ENCODE data around the gene PRDM1.
"Not testable (repeated sequence)": the region's sequence is repeated elsewhere in the genome, so short reads cannot be mapped to it uniquely, and the experiment has no call there.

The PRDM1 gene

DNA sequence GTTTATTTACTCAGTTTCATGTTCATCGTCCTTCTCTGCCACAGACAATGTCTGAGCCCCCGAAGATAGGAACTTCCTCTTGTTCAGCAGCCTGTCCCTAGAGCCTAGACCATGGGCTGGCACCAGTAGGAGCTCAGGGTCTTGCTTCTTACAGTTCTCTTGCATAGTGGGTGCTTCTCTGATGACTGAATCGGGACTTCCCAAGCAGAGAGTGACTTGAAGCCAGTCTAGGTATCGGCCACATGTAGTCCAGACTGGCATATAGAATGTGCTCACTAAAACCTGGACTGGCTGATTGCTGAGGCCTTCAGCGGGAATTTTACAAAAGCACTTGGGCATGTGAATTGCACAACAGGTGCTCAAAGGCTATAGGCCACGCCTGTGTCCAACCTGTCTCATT lies 52.0 kb downstream of the PRDM1 start:
- DNase-seq = no peak

DNA sequence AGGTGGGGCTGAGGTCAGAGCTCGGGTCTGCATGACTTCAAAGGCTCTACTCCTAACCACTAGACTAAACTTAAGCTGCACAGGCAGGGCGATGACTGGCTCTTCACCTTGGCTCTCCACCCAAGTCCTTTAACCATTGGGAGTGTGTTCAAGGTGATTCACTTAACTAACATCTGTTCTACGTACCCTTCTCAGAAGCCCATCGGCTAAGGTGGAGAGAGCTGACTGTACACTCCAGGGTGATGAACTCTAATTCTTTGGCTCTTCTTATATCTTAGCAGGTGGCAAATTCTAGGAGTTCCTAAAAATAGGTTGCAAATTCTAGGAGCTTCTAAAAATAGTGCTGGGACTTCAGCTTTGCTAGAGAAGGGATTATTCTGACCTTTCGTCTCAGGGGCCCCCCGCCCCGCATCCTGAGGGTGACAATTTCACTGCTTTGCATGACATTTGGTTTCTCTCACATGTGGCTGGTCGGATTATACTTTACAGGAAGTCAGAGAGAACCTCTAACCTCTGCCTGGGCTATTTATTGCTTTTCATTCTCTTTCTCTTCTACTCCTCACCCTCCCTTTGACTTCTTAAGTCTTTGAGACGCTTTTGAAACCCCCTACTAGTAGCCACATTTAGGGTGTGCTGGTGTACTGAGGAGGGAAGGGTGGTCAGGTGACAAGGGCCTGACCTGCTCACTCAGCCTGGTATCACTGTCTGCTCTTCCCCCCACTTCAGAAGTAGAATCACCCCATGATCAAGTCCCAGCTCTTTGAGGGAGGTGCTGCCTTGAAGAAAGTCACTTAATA lies 55.5 kb downstream of the PRDM1 start:
- no peak for DNase-seq

DNA sequence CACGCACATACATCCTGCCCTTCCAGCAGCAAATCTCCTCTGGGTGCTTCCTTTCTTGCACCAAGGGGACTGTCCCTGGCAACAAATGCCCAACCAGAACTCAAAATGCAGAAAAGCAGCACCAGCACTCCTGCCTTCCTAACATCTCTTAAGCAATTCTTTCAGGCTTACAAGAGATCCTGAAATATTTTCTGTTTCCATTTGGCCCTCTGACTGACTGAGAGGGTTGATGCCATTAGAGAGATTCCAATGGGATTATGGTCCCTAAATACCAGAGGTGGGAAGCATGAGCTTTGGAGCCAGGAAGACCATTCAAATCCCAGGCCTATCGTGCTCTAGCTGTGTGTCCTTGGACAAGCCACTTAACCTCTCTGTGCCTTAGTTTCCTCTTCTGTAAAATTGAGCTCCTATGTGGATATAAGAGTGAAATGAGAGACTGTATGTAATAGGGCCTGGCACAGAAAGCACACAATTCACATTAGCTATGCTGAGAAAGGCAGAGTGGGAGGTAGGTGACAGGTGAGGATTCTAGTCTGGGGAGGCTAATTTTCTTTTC lies 56.8 kb downstream of the PRDM1 start:
- DNase-seq = peak; percentile 23

DNA sequence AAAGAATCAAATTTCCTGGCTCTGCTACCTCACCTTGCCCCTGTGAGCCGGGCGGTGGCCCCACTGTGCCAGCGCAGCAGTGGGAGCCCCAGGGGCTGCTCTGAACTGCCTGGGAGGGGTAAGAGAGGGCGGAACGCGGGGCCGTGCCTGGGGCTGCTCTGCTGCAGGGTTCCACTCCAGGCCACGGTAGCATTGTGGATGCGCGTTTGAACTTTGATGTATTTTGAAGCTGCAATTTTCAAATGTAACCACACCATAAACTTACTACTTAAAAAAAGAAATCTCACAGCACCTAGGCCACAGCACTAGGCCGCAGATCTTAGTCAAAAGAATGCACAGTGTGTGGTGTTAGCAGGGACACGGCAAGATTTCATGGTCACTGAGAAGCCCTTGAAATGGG lies 57.5 kb downstream of the PRDM1 start:
- DNase-seq = no peak

DNA sequence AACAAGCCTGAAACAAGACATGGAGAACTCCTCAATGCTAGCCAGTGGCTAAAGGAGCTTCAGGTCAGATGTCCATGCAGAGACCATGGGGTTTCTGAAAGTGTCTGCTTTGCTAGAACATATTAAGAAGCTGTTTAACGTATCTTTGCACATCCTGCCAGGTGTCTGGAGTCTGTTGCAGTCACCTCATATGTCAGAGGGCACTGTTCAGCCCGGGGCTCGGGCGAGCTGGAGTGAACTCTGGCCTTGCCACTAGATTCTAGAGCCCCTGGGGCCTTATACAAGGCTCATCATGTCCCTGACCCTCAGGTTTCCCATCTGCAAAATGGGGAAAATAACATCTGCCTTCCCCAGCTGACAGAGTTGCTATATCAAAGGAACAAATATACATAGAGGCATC lies 59.0 kb downstream of the PRDM1 start:
- no peak for DNase-seq

DNA sequence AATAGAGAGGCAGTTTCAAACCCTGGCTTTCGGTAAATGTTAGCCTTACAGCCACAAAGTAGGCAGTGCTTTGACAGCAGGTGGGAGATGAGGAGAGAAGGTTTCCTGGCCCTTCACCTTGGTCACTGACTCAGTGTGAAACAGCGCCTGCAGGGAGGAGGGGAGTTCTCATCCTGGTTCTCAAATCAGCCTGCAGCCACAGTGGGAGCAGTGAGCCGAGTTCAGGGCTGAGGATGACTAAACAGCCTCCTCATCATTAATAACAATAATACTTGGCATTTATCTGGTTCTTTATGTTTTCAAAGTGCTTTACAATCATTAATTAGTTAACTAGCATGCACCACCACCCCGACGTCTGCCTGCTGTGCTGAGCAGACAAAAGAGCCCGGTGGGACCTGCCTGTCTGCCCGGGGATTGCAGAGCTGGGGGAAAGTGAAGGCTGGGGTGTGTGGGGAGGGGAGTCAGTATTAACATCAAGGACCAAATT lies 59.6 kb downstream of the PRDM1 start:
- DNase-seq = no peak

DNA sequence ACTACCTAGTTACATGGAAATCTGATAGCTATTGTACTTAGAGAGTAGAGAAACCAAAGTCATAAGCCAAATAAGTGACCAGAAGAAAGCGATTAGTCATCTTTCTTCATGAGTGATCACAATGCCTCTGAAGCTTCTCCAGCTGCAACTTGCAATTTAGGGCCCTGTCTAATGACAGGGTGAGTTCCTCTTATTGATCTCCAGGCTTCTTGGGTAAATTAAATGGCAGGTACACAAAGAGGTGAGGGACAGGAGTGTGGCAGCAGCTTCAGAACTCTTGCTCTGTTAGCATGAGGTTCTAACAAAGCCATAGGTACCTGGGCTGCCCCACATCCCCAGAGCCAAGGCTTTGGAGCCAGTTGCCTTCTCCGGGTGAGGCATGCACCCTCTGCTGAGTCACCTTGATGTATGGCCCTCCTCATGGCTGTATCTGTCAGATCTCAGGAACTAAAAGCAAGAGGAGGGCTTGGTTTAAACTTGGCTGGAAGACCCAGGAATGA lies 60.8 kb downstream of the PRDM1 start:
- no peak for DNase-seq

DNA sequence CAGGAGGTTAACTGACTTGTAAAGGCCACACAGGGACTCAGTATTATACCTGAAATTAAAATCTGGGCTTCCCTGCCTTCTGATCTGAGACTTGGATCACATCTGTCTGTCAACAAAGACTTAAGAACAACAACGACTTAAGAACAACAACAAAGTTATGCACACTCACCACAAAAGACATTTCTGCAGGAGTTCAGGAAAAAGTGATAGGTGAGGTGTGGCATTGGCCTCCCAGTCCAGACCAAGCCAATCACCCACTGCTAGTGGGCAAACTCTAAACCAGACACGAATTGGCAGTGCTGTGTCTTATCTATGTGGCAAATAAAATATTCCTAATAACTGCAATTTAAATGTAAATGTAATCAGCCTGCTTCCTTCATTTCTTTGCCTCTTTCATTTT lies 61.3 kb downstream of the PRDM1 start:
- no peak for DNase-seq

DNA sequence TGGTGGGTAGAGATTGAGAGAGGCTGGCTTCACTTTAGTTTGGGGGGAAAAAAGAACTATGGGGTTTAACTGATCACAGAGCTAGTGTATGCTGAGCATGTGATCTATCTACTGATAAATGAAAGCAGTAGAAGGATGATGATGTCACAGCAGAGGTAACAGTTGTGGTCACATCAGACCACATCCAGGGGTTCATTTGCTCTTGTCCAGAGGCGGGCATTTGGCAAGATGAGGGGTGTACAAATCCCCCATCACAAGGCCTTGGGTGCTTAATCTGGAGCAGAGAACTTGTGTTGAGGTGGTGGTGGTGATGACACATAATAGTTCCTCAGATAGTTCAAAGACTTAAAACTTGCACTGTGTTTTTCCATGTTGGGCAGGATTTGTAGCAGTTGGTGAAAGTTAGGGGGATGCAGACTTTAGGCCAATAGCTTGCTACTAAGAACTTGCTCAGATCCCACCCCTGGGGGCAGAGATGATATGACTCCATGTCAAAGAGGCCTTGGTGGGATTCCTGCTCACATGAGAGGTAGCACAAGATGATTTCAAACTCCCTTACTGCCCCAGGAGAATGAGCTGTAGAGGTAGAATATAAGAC lies 63.4 kb downstream of the PRDM1 start:
- DNase-seq = no peak

DNA sequence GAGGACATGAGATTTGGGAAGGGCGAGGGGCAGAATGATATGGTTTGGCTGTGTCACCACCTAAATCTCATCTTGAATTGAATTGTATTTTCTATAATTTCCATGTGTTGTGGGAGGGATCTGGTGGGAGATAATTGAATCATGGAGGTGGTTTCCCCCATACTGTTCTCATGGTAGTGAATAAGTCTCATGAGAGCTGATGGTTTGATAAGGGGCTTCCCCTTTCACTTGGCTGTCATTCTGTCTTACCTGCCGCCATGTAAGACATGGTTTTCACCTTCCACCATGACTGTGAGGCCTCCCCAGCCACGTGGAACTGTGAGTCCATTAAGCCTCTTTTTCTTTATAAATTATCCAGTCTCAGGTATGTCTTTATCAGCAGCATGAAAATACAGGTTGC lies 66.3 kb downstream of the PRDM1 start:
- DNase-seq = not testable (repeated sequence)

DNA sequence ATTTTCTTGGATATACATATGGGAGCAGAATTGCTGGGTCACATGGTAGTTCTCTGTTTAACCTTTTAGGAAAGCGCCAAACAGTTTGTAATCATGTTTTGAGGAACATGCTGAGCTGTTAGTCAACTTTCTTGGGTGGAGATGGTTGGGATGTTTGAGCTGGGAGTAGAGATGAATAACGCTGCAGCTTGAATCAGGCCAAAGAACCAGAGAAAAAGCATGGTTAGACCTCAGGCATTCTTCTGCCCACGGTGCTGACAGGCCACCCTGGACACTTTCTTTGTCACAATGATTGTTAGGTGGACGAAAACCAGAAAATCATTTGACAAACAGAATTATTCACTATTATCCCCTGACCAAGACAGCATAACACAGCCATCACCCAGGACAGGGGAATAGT lies 66.8 kb downstream of the PRDM1 start:
- DNase-seq = peak; percentile 26

DNA sequence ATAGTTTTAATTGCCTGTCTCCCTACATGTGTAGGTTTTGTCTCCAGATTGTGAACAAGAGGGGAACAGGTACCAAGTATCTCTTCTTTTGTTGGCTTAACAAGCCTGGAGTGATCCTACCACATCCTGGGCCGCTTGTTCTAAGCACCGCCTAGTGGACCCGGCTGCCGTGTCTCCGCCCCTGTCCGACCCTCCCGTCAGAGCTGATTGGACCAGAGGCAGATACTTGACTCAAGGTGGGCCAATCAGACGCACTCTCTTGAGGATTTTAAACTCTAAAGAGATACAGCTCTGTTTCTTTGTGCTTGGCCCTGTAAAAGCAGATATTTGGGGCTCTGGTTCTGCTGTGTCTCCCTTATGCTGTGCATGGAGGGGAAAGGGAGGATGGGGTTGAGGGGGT lies 68.2 kb downstream of the PRDM1 start:
- DNase-seq = no peak

DNA sequence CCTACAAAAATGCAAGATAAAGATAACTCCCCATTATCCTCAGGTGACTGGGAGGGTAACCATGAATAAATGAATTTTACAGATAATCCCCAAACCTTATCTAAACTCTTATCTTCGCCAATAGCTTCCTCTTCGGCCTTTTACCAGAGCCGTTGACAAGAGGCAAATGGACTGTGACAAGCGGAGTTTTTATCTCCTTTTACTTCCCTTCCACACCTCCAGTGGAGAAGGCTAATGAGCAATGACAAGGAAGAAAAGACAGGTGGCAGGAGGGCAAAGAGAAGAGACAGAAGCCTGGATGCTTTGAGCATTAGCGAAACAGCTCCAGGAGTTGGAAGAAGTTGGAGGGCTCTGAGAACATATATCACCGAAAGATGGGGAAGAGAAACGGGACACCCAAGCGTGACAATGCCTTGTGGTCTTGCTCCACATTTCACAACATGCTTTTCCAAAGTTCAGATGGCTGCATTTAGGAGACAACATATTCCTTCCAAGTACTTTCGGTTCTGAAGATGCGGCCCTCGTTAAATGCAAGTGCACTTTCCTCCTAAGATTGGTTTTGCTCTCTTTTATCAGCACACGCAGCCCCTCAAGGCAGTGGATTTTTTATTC lies 69.2 kb downstream of the PRDM1 start:
- DNase-seq = peak; percentile 63

DNA sequence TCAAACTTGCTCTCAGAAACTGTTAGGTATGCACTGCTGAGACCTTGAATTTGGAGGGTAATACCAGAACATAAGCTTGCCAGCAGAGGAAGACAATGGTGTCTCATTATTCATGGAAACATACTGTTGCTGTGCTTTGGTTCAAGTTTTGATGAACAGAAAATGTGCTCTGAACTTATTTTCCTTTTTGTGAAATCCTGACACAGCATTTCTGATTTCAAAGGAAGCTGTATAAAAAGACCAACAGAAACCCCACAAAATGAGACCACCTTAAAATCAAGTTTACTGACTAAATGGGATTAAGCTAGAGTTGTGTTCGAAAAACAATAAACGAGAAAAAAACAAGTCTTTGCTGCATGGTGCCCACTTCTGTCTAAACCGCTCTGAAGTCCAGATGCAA lies 70.3 kb downstream of the PRDM1 start:
- DNase-seq = no peak

DNA sequence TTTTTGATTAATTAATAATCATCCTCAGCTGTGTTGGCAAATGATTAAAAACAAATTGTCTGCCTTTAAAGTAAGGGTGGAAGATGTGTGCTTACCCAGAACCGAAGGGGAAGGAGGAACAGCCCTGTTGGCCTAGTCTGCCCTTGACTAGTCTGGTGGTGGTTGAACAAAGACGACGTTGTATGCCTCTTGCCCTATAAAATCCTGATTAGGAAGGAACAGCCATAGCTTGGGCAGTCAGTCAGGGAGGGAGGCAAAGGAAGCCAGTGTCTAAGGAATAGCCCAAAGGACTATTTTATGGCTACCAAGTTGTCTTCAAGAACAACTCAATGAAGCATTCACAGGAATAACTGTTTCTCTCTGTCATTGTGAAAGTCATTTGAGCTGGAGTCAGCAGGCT lies 70.7 kb downstream of the PRDM1 start:
- no peak for DNase-seq

DNA sequence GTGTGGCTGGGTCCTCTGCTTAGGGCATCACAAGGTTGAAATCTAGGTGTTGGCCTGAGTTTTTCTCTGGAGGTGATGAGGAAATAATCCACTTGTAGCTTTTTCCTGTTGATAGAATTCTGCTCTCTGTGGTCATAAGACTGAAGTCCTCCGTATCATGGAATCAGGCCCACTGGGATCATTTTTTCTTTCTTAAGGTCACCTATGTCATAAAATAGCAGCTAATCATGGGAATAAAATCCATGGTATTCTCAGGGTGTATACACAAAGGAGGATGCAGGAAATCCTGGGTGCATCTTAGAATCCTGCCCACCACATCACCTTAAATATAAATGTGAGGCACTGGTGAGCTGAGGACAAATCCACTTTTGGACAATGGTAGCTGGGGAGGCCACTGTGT lies 72.7 kb downstream of the PRDM1 start:
- DNase-seq = no peak
